Left renal cortex interstitium (tissue), 4 donors: ENCODE data around the gene KRTAP5-6. TPM values are rescaled to one million over a fixed set of nuclear protein-coding genes. Genes with fewer than 3 reads are reported as not detected.
"Not testable (repeated sequence)": the region's sequence is repeated elsewhere in the genome, so short reads cannot be mapped to it uniquely, and the experiment has no call there.

Experiments
- DNase-seq, 4 donors: peaks; one replicate each; pipeline ENCODE4 v3.0.0-alpha.2; 2013; ENCODE audit warnings: low read depth in 4 of 4, low spot score in 2 of 4, missing footprints in 1 of 4
- polyA plus RNA-seq, 4 donors: library from polyadenylated mRNA; unstranded; fragments of 120-200 nt; gene quantifications; one replicate each; pipeline ENCODE4 v1.2.1, GENCODE V29; 2013; ENCODE audit not compliant: insufficient read length in 4 of 4

Gene KRTAP5-6
- polyA plus RNA-seq, 4 donors: 0.31 TPM; not detected in 3

DNA sequence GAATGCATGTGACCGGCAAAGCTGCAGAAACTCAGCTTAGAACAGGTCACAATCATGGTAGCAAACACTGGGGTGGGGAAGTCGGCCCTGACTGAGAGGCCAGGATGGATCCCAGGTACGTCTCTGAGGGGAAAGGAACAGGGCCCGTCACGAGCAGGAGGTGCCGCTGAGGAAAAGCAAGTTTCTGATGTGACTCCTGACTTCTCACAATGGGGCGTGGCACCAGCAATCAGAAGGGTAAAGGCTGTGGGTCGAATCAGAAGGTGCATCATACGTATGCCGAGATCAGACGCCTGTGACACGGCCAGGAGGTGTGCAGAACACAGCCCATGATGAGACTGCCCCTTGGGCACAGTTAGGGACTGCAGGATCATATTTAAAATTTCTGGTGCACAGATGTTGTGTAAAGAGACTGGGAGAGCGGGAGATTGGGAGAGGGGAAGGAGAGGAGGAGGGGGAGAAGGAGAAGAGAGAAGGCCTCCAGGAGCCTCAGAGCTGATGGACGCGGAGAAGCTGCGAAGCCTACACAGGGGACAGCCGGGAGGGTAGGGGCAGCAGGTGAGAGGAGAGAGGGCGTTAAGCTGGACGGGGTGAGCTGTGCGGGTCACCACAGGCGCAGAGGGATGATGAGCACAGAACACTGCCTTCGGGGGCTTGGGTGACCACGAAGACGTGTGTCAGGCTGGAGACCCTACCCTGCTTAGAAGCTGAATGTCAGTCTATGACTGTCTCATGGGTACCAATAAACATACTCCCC, 36.7 kb upstream of the KRTAP5-6 start:
- no peak for DNase-seq

DNA sequence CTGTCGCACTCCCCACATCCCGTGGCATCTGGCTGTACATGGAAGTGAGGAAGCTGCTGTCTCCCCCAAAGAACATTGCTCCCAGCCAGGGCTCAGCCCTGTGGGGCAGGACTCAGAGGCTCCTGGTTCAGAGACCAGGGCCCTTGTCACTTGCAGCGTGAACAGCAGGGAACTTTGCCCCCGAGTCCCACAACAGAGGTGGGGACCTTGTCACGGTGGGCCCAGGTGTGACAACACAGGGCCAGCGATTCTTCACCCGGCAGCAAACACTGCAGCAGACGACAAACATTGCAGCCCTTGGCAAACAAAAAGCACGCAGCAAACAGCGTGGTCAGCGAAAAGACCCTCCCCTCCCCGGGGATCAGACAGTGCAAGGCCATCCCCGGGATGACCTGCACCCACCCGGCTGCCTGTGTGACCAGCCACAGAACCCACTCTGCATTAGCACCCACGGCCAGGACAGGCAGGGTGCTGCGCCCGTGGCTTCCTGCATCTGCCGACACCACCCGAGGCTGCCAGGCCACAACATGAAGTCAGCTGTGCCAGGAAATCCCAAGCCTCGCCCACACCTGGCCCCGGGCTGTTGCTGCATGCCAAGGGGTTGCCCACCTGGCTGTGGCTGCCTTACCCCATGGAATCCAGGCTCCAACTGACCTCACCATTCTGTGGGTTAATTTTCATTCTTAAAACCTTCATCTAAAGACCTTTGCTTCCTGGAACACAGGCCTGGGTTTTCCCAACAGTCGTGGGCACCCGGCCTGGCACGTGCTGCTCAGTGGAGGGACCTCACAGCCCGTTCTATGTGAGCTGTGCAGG, 35.3 kb upstream of the KRTAP5-6 start:
- not testable (repeated sequence) for DNase-seq

DNA sequence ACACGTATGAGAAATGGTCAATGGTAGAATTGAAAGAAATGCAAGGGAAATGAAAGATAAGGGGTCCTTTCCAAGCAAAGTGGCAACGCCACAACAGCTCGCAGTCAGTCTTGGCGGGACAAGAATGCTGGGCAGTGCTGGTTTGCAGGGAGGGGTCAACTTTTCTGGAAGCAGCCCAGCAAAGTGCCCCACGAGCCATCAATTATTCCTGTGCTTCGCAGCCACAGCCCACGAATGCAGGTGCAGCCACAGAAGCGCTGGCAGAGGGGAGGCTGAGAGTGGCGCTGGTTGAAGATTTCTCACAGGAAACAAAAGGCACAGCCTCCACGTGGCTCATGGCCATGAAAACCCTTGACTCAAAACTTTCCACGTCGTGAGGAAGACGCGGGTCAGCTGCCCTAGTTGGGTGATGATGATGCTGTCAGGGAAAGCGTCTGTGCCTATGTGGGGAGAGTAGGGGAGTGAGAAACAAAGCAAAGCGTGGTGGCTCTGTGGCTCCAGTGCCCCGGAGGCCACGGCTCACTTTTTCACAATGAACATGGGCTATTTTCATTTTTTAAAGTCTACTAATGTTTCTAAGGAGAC, 34.2 kb upstream of the KRTAP5-6 start:
- DNase-seq: not testable (repeated sequence)

DNA sequence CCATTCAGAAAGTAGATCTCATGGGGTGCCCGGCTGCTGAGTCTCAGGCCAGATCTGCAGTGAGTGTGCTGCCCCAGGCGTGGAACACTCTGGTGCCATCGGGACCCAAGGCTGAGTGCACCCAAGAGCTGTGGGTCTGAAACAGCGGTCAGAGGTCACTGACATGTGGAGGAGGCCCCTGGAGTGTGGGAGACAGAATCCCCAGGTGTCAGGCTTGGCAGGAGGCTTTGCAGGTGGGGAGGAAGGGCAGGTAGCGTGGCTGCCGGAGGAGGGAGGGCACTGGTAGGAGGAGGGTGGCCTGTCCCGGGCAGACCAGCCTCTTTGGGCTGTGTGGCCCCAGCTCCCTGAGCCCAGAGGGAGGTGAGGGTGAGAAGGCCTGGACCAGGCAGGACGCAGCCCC, 31.7 kb upstream of the KRTAP5-6 start:
- DNase-seq: no peak

DNA sequence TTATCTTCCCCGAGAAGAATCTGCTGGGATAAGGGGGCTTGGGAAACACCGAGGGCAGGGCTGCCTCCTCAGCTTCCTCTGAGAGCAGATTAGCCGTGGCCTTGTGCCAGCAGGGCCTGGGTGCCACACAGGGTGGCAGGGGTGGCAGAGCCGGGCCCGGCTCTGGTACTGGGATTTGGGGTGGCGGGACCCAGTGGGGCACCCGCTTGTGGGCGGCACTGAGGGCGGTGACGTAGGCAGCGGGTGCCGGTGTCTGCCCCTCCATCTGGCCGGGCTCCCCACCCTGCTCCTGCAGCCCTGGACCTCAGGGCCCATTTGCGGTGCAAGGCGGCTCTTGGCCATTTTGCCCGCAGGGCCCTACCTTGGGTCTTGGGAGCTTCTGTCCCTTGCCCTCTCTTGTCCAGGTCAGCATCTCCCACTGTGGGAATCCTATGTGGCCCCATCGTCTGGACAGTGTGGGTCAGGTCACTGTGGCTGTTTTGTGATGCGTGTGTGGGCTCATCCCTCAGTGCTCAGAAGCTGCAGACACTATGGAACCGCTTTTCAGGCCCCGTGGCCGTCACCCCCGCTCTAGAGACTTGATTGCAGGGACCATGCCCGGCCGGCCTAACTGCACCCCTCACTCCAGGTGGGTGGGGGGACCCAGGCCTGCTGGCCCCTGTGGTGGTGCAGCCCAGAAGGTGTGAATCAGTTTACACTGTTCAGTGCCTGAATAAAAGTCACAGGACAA, 29.7 kb upstream of the KRTAP5-6 start:
- DNase-seq: no peak

DNA sequence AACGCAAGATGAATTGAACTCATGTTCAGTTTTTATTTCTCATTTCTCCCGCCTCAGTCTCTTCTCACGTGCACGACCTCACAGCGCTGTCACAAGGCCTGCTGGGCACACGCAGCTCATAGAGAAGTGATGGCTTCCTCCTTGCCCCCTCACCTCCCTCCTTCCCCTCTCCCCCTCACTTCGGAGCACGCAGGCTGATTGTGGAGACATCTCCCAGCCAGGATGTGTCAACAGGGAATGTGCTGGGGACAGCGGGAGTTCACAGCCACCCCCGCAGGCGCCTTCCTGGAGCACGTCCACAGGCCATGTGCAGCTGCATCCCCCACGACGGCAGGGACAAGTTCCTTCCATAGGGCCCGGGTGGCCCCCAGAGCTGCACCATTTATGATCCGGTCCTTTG, 29.1 kb upstream of the KRTAP5-6 start:
- peak in 3 of 4 donors; percentile 36 to 71 (median 61) for DNase-seq

DNA sequence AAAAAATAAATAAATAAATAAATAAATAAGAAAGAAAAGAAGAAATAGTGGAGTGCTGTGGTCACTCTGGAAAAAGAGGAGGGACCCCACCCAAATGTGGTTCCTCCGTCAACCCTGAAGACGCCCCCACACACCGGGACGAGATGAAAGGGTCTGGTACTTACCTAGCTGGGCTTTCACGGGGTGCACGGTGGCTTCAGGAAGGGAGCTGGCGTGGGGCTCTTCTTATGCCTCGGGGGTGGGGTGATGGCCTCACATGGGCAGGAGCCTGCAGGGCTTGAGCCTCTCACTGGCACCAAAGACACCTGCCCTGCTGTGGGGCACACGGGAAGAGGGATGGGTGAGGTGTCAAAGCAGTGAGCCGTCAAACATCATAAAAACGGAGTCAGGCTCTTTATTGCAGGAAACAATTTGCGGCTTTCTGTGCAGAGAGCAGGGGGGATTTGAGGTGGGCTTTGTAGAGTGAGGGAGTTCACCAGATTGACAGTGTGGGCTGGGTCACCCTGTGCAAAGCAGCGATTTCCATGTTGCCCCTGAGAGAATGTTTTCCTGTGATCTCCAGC, 28.0 kb upstream of the KRTAP5-6 start:
- no peak for DNase-seq

DNA sequence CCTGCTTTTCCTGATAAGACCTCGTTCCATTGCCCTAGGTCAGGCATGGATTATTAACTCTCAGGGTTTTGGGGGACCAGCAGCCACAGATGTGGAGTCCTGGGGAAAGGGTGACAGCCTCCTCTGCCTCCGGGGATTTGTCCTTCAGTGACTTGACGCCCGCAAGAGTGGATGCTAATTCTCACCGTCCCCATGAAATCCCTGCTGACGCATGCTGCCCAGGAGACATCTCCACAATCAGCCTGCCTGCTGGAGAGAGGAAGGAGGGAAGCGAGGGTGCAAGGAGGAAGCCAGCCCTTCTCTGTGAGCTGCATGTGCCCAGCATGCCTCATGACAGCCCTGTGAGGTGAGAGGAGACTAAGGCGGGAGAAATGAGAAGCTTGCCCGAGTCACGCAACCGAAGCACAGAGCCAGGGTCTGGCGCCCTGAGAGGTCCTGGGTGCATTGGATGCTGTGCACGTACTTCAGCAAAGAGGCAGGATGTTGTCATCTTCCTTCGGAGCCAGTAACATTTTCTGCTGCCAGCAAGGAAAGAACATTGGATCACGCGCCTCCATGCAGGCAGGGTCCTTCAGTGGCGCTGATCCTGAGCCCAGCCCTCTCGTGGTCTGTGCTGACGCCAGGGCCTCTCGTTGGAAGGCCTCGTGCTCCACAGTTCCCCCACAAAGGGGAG, 27.3 kb upstream of the KRTAP5-6 start:
- no peak for DNase-seq

DNA sequence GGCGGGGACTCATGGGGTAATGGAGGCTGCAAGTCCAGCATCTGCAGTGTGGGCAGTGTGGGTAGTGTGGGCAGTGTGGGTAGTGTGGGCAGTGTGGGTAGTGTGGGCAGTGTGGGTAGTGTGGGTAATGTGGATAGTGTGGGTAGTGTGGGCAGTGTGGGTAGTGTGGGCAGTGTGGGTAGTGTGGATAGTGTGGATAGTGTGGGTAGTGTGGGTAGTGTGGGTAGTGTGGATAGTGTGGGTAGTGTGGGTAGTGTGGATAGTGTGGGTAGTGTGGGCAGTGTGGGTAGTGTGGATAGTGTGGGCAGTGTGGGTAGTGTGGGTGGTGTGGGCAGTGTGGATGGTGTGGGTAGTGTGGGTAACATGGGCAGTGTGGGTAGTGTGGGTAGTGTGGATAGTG, 26.5 kb upstream of the KRTAP5-6 start:
- DNase-seq: not testable (repeated sequence)

DNA sequence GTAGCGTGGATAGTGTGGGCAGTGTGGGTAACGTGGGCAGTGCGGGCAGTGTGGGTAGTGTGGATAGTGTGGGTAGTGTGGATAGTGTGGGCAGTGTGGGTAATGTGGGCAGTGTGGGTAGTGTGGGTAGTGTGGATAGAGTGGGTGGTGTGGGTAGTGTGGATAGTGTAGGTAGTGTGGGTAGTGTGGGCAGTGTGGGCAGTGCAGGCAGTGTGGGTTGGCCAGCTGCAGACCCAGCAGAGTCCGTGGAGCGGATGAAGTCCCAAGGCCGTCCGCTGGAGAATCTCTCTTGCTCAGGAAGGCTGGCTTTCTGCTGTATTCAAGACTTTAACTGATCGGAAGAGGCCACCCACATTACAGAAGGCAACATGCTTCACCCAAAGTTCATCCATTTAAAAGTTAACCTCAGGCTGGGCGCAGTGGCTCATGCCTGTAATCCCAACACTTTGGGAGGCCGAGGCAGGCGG, 26.1 kb upstream of the KRTAP5-6 start:
- no peak for DNase-seq

DNA sequence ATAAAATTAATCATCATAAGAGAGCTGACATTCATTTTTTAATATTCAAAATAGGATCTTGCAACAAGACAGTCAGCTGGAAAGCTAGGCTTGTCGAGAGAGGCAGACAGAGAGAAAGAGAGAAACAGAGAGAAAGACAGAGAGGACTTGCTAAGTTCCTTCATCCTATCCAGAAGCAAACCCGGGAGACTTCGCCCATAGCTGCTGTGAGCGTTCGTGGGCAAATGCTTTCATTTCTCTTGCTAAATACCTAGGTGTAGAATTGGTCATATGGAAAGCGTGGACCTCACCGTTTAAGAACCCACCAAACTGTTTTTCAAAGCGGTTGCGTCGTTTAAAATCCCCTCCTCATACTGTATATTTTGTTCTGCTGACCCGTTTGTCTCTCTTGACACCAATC, 25.3 kb upstream of the KRTAP5-6 start:
- DNase-seq: no peak

DNA sequence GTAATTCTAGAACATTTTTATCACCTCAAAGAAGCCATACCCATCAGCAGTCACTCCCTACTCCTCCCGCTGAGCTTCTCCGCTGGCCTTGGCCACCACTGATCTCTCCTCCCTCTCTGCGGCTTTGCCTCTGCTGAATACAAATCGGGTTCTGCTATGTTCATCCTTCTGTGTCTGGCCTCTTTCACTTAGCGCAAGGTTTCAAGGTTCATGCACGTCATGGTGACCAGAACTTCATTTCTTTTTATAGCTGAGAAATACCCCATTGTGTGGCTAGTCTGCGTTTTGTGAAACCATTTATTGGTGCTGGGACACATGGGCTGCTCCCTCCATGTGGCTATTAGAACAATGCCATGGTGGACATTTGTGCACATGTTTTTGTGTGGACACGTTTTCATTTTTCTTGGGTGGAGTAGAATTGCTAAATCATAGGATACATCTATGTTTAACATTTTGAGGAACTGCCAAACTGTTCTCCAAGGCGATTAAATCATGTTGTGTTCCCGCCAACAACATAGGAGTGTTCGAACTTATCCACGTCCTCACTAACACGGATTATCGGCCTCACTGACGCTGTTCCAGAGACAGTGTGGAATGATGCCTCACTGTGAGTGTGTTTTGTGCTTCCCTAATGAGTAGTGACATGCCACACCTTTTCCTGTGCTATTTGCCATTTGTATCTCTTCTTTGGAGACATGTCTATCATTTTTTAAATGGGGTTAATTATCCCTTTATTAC, 24.2 kb upstream of the KRTAP5-6 start:
- no peak for DNase-seq

DNA sequence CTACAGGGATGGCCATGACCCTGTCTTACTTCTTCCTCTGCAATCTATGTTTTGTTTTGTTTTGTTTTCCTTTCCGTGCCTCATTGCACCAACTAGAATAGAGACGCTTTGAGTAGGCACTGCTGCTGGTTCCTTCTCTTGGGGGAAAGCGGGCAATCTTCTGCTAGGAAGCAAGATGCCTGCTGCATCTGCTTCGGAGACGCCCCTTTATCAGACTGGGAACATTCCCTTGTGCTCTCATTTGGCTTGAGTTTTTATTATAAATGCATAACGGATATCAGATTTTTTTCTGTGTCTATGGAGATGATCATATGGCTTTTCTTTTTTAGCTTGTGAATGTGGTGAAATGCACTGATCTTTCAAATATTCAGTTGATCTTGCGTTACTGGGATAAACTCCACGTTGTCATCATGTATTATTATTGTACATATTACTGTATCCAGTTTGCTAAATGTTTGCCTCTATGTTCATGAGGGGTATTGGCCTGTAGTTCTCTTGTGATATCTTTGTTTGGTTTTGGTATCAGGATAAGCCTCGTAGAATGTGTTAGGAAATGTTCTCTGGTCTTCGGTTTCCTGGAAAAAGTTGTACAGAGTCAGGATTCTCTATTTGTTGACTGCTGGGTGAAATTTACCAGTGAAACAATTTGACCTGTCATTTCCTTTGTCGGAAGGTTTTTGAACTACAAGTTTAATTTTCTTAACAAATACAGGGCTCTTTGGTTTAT, 23.4 kb upstream of the KRTAP5-6 start:
- no peak for DNase-seq

DNA sequence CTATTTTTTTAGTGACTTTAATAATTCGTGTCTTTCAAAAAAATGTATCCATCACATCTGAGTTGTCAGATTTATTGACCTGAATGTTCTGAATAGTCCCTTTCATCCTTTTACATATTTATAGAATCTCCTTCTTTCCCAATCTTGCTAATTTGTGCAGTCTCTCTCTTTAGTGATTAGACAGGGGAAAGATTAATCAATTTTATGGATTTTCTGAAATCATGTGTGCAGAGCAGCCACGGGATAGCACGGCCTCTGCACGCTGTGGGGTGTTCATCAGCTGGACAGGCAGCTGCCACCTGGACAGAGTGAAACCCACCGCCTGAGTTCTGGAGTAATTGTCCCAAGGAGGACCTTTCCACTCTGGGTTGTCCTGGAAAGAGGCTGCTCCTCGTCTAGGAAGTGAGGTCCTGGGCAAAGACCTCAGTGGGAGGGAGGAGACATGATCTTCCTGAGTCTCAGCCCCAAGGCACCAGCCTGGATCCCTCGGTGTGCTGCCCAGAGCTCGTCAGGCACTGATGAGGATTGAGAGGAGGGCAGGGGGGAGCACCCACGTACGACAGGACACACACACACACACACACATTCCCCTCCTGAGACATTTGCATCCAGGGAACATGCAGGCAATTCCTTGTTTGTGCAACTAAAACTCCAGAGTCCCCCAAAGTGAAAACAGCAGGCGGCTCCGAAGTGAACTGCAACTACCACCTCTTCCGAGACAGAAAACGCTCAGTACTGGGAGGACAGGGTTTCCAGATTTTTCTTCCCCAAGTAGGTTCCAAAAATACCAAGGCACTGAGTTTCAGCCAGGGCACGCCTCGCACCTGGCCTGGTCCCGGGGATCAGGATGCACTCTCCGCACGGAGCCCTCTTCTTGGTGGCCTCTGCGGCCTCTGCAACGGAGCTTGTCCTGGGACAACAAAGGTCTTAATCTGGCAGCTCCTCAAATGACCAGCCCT, 22.5 kb upstream of the KRTAP5-6 start:
- no peak for DNase-seq

DNA sequence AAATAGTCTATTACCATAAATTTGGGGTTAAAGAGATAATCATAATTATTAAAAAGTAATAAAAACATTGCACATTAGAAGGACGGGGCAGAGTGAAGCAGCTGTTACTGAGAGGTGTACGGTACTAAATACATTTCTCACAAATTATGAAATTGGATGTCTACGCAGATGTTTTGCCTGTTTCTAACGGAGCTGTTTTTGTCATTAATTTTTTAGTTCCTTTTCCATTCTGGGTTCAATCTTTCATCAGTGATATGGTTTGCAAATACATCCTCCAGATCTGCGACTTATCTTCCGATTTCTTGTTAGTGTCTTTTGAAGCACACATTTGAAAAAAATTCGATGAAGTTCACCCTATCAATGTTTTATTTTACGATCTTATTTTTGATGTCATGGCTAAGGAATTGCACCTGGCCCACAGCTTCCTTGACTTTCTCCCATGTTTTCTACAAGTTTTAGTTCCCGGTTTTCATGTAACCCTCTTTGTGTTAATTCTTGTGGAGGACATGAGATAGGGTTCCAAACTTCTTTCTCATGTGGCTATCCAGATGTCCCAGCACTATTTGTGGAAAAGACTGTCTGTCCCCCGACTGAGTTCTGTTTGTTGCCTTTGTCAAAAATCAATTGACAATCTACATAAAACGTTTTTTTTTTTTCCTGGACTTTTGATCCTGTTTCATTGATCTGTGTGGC, 21.3 kb upstream of the KRTAP5-6 start:
- DNase-seq: no peak

DNA sequence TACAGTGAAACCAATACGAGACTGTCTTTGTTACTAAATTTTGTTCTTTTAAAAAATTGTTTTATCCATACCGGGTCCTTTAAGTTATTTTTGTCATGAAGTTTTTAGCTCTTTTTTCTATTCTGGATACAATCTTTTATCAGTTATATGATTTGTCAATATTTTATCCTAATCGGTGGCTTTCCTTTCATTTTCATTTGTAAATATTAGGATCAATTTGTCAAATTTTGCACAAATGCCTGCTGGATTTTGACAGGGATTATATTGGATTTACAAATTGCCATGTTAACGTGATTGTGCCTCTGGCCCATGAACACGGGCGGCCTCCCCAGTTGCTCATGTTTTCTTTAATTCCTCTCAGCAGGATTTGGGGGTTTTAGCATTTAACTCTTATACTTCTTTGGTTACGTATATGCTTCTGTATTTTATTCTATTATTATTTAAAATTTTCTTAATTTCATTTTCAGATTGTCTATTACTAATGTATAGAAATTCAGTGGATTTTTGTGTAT, 20.7 kb upstream of the KRTAP5-6 start:
- DNase-seq: no peak

DNA sequence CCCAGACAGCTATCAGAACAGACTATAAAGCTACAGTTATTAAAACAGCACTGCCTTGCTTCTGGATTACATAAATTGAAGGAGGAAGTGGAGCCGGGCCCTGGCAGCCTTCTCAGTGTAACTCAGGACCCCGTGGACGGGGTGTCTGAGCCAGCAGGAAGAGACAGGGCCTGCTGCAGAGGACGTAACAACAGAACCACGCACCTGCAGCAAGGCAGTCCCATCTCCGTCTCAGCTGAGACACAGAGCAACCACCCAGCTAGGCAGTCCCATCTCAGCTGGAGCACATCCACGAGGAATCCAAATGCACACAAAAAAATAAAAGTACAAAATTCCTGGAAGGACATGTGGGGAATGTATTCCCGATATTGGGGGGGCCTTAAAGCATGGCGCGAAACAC, 17.1 kb upstream of the KRTAP5-6 start:
- DNase-seq: no peak
